Osteoblast (primary cell): ENCODE data around the gene HOXA1. TPM values are rescaled to one million over a fixed set of nuclear protein-coding genes. Genes with fewer than 3 reads are reported as not detected.

ENCODE experiments used
- DNase-seq: peaks from one replicate; pipeline ENCODE4 v3.0.0; 2011; ENCODE audit warnings: low spot score, mixed read lengths; ENCODE audit not compliant: insufficient read length; ENCODE audit errors: missing footprints
- H2AFZ ChIP-seq: 2 replicates; pipeline ENCODE4 v1.6.0; 2011; ENCODE audit warnings: mild to moderate bottlenecking, low read length
- H3K27ac ChIP-seq: 2 replicates; pipeline ENCODE4 v1.5.1; 2011; ENCODE audit warnings: mild to moderate bottlenecking, low read depth, low read length, moderate library complexity
- H3K27me3 ChIP-seq: 2 replicates; pipeline ENCODE4 v1.6.0; 2012; ENCODE audit warnings: mild to moderate bottlenecking, control low read depth, inconsistent platforms, low read length, moderate library complexity; ENCODE audit not compliant: insufficient read depth
- H3K36me3 ChIP-seq: 2 replicates; pipeline ENCODE4 v1.5.1; 2011; ENCODE audit warnings: mild to moderate bottlenecking, low read length, control low read depth, moderate library complexity; ENCODE audit not compliant: insufficient read depth
- H3K4me1 ChIP-seq: 2 replicates; pipeline ENCODE4 v1.5.1; 2011; ENCODE audit warnings: mild to moderate bottlenecking, low read length, control low read depth, moderate library complexity; ENCODE audit not compliant: insufficient read depth
- H3K4me2 ChIP-seq: 2 replicates; pipeline ENCODE4 v1.6.0; 2011; ENCODE audit warnings: mild to moderate bottlenecking, low read length; ENCODE audit not compliant: insufficient read depth
- H3K4me3 ChIP-seq: fragments of 200-600 bp; sonication (generic); 3 replicates; pipeline ENCODE4 v1.5.1; 2012; ENCODE audit warnings: mild to moderate bottlenecking, low read length, inconsistent platforms; ENCODE audit not compliant: insufficient read depth
- H3K79me2 ChIP-seq: 2 replicates; pipeline ENCODE4 v1.6.0; 2012; ENCODE audit warnings: mild to moderate bottlenecking, low read length, control low read depth, inconsistent platforms; ENCODE audit not compliant: insufficient read depth
- H3K9me3 ChIP-seq: 2 replicates; pipeline ENCODE4 v1.5.1; 2011; ENCODE audit warnings: low read depth, low read length, control low read depth
- H4K20me1 ChIP-seq: 2 replicates; pipeline ENCODE4 v1.6.0; 2012; ENCODE audit warnings: mild to moderate bottlenecking, low read length, control low read depth; ENCODE audit not compliant: insufficient read depth
- CTCF ChIP-seq: IDR thresholded peaks from 2 replicates; pipeline ENCODE4 v1.5.1; 2011; ENCODE audit warnings: mild to moderate bottlenecking, low read depth, low read length, moderate library complexity; ENCODE audit errors: extremely low read depth
- total RNA-seq: library from RNA; depleted of rRNA; stranded (reverse); fragments of >200 nt; gene quantifications from 2 replicates; pipeline ENCODE4 v1.2.3, GENCODE V29; 2012

HOXA1 gene
- total RNA-seq, 1 donor: 0.72 TPM

- no peaks in the 10 kb centered on the region for H3K9me3 ChIP-seq
- H3K79me2 ChIP-seq: peaks cover 70% of the 10 kb centered on the region
- no peaks in the 10 kb centered on the region for H3K27me3 ChIP-seq
- H3K4me2 ChIP-seq: no peak overlapping the region
- peak; percentile 83 for DNase-seq
- peaks cover 10% of the 10 kb centered on the region for H4K20me1 ChIP-seq
- H3K4me3 ChIP-seq: no peak overlapping the region
- peak overlapping the region; percentile 32 for H3K27ac ChIP-seq
- H2AFZ ChIP-seq: no peak overlapping the region
- no peak for TF ChIP-seq CTCF
- peaks cover 37% of the 10 kb centered on the region for H3K36me3 ChIP-seq
- peaks cover 37% of the 10 kb centered on the region for H3K4me1 ChIP-seq
These were observed 43.7 kb upstream of the HOXA1 start for GRCh38 chr7:27139334-27140125.

GRCh38 chr7:27138985-27139333 is 43.2 kb upstream of the HOXA1 start:
- H2AFZ ChIP-seq: no peak overlapping the region
- H3K27me3 ChIP-seq: no peaks in the 10 kb centered on the region
- H3K4me1 ChIP-seq: peaks cover 42% of the 10 kb centered on the region
- peak overlapping the region; percentile 32 for H3K27ac ChIP-seq
- H3K4me2 ChIP-seq: no peak overlapping the region
- no peak for TF ChIP-seq CTCF
- H3K36me3 ChIP-seq: peaks cover 31% of the 10 kb centered on the region
- peaks cover 10% of the 10 kb centered on the region for H4K20me1 ChIP-seq
- no peaks in the 10 kb centered on the region for H3K9me3 ChIP-seq
- peaks cover 65% of the 10 kb centered on the region for H3K79me2 ChIP-seq
- DNase-seq: peak; percentile 74
- no peak overlapping the region for H3K4me3 ChIP-seq

- Histone ChIP-seq H3K4me2 (peak overlapping the region; percentile 33), H3K27me3 (no peaks in the 10 kb centered on the region), H4K20me1 (peaks cover 10% of the 10 kb centered on the region), H3K9me3 (no peaks in the 10 kb centered on the region), H3K27ac (peak overlapping the region; percentile 90), H3K4me3 (no peak overlapping the region), H3K4me1 (peaks cover 46% of the 10 kb centered on the region), H2AFZ (no peak overlapping the region), H3K79me2 (peaks cover 65% of the 10 kb centered on the region), H3K36me3 (peaks cover 27% of the 10 kb centered on the region)
- no peak for TF ChIP-seq CTCF
- peak; percentile 18 for DNase-seq
These were observed 42.7 kb upstream of the HOXA1 start for GRCh38 chr7:27138472-27138871.

- Histone ChIP-seq H3K27ac (peak overlapping the region; percentile 90), H3K36me3 (peaks cover 23% of the 10 kb centered on the region), H3K79me2 (peaks cover 65% of the 10 kb centered on the region), H3K4me1 (peaks cover 46% of the 10 kb centered on the region), H3K4me3 (no peak overlapping the region), H3K4me2 (peak overlapping the region; percentile 72), H3K27me3 (no peaks in the 10 kb centered on the region), H3K9me3 (no peaks in the 10 kb centered on the region), H2AFZ (no peak overlapping the region), H4K20me1 (peaks cover 10% of the 10 kb centered on the region)
- no peak for TF ChIP-seq CTCF
- DNase-seq: peak; percentile 76
These were observed 42.0 kb upstream of the HOXA1 start for GRCh38 chr7:27137640-27138315.
